ENCODE data around the gene JMY.

The JMY gene

DNA sequence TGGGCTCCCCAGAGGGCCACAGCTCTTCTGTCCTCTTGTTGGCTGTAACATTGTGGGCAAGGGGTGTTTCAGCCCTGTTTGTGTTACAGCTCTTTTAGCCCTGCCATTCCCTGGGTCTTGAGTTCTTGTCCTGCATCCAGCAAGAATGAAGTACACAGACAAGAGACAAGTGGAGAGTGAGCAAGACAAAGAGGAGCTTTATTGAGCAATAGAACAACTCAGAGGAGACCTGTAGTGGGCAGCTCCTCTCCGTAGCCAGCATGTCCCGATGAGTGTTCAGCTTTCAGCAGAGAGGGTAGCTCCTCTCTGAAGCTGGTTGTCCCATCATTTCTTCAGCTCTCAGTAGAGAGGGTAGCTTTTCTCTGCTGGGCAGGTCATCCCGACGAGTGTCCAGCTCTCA lies 22.9 kb downstream of the JMY start:
- no peak overlapping the region for H3K4me2 ChIP-seq (ENCODE audit: low read depth, low read length, poor library complexity, severe bottlenecking)
- peaks cover 59% of the 10 kb centered on the region for H3K79me2 ChIP-seq (ENCODE audit: insufficient read depth, low read length)
- H3K9ac ChIP-seq (ENCODE audit: low read depth, low read length, poor library complexity, severe bottlenecking), result no peak overlapping the region

DNA sequence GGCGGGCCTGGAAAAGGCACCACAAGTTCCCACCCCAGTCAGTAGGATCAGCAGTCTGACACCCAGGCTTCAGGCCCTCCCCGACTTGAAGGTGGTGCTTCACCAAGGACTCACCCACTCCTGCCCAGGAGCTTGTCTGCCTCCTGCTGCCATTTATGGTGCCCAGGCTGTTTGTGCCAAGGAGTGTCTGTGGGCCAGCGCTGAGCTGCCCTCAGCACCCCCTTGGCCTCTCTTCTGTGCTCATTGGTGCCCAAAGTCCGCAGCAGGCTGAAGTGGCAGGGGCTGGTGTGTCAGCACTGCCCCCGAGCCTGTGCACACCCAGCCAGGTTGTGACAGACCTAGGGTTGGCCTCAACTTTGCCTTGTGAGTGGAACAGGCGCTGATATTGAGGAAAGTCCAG lies 23.5 kb downstream of the JMY start:
- Histone ChIP-seq H3K9me3 (ENCODE audit: insufficient read depth, low read depth, low read length) (no peaks in the 10 kb centered on the region), H2AFZ (ENCODE audit: low read length) (no peak overlapping the region), H3K4me2 (ENCODE audit: low read depth, low read length, poor library complexity, severe bottlenecking) (no peak overlapping the region)

More for the DNA sequence above, 22.9 kb downstream of the JMY start:
- H3K4me1 ChIP-seq (ENCODE audit: insufficient read depth, low read length, poor library complexity, severe bottlenecking), result peaks cover 8% of the 10 kb centered on the region
- no peaks in the 10 kb centered on the region for H3K9me2 ChIP-seq (replicated peaks; ENCODE audit: low read depth, low read length)
- no peak for TF ChIP-seq EZH2phosphoT487 (IDR thresholded peaks at IDR 0.05; ENCODE audit: borderline replicate concordance)
- TF ChIP-seq, protein P1, sequence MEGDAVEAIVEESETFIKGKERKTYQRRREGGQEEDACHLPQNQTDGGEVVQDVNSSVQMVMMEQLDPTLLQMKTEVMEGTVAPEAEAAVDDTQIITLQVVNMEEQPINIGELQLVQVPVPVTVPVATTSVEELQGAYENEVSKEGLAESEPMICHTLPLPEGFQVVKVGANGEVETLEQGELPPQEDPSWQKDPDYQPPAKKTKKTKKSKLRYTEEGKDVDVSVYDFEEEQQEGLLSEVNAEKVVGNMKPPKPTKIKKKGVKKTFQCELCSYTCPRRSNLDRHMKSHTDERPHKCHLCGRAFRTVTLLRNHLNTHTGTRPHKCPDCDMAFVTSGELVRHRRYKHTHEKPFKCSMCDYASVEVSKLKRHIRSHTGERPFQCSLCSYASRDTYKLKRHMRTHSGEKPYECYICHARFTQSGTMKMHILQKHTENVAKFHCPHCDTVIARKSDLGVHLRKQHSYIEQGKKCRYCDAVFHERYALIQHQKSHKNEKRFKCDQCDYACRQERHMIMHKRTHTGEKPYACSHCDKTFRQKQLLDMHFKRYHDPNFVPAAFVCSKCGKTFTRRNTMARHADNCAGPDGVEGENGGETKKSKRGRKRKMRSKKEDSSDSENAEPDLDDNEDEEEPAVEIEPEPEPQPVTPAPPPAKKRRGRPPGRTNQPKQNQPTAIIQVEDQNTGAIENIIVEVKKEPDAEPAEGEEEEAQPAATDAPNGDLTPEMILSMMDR (conservative IDR thresholded peaks at IDR 0.05; ENCODE audit: low read length), result no peak
- peaks cover 12% of the 10 kb centered on the region for H4K20me1 ChIP-seq (ENCODE audit: insufficient read depth, low read length, poor library complexity, severe bottlenecking)
- peaks cover 7% of the 10 kb centered on the region; the same call in 1 of the 2 replicates for H3K36me3 ChIP-seq (ENCODE audit: insufficient read depth, low read length)
- no peak overlapping the region for H2AFZ ChIP-seq (ENCODE audit: low read length)
- H3K9me3 ChIP-seq (ENCODE audit: insufficient read depth, low read depth, low read length), result no peaks in the 10 kb centered on the region
- H3K4me3 ChIP-seq (ENCODE audit: low read length, poor library complexity, severe bottlenecking), result no peak overlapping the region
- H3K27me3 ChIP-seq (ENCODE audit: insufficient read depth, low read length, poor library complexity, severe bottlenecking), result no peaks in the 10 kb centered on the region
- no peaks in the 10 kb centered on the region for H3F3A ChIP-seq (ENCODE audit: low read depth)

DNA sequence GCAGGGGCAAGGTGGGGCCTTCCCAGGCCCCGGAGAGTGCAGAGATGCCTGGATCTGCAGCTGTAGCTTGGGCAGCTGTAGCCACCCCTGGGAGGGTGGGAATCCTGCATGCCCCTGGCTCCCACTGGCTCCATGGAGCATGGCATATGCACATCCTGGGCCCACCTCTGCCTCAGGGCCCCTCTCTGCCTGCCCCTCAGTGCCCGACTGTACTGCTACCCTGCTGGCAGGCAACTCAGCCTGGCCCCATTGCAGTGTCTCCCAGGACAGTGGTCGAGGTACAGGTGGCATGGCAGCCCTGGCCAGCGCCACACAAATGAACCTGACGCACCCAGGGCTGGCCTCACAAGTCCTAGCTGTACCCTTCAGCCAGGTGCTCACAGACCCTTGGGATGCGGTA lies 23.9 kb downstream of the JMY start:
- Histone ChIP-seq H3K4me2 (ENCODE audit: low read depth, low read length, poor library complexity, severe bottlenecking) (no peak overlapping the region), H3K4me1 (ENCODE audit: insufficient read depth, low read length, poor library complexity, severe bottlenecking) (peaks cover 8% of the 10 kb centered on the region), H3K9me2 (replicated peaks; ENCODE audit: low read depth, low read length) (no peaks in the 10 kb centered on the region), H3K9ac (ENCODE audit: low read depth, low read length, poor library complexity, severe bottlenecking) (no peak overlapping the region), H3K27me3 (ENCODE audit: insufficient read depth, low read length, poor library complexity, severe bottlenecking) (no peaks in the 10 kb centered on the region), H3K36me3 (ENCODE audit: insufficient read depth, low read length) (peaks cover 7% of the 10 kb centered on the region; the same call in 1 of the 2 replicates), H3F3A (ENCODE audit: low read depth) (no peaks in the 10 kb centered on the region), H3K4me3 (ENCODE audit: low read length, poor library complexity, severe bottlenecking) (no peak overlapping the region), H3K79me2 (ENCODE audit: insufficient read depth, low read length) (peaks cover 57% of the 10 kb centered on the region; the same call in 1 of the 2 replicates), H2AFZ (ENCODE audit: low read length) (no peak overlapping the region), H4K20me1 (ENCODE audit: insufficient read depth, low read length, poor library complexity, severe bottlenecking) (peaks cover 12% of the 10 kb centered on the region), H3K9me3 (ENCODE audit: insufficient read depth, low read depth, low read length) (no peaks in the 10 kb centered on the region)
- TF ChIP-seq, protein P1 (conservative IDR thresholded peaks at IDR 0.05; ENCODE audit: low read length), result no peak
- no peak for TF ChIP-seq EZH2phosphoT487 (IDR thresholded peaks at IDR 0.05; ENCODE audit: borderline replicate concordance)

More for the DNA sequence above, 23.5 kb downstream of the JMY start:
- peaks cover 8% of the 10 kb centered on the region for H3K4me1 ChIP-seq (ENCODE audit: insufficient read depth, low read length, poor library complexity, severe bottlenecking)
- H3K27me3 ChIP-seq (ENCODE audit: insufficient read depth, low read length, poor library complexity, severe bottlenecking), result no peaks in the 10 kb centered on the region
- H3K9ac ChIP-seq (ENCODE audit: low read depth, low read length, poor library complexity, severe bottlenecking), result no peak overlapping the region
- H3K4me3 ChIP-seq (ENCODE audit: low read length, poor library complexity, severe bottlenecking), result no peak overlapping the region
- H3K79me2 ChIP-seq (ENCODE audit: insufficient read depth, low read length), result peaks cover 59% of the 10 kb centered on the region
- peaks cover 12% of the 10 kb centered on the region for H4K20me1 ChIP-seq (ENCODE audit: insufficient read depth, low read length, poor library complexity, severe bottlenecking)
- no peaks in the 10 kb centered on the region for H3K9me2 ChIP-seq (replicated peaks; ENCODE audit: low read depth, low read length)
- TF ChIP-seq, protein P1 (conservative IDR thresholded peaks at IDR 0.05; ENCODE audit: low read length), result no peak
- no peak for TF ChIP-seq EZH2phosphoT487 (IDR thresholded peaks at IDR 0.05; ENCODE audit: borderline replicate concordance)
- peaks cover 7% of the 10 kb centered on the region; the same call in 1 of the 2 replicates for H3K36me3 ChIP-seq (ENCODE audit: insufficient read depth, low read length)
- no peaks in the 10 kb centered on the region for H3F3A ChIP-seq (ENCODE audit: low read depth)

All from Loucy (cell line).